ENCODE measurements around the gene ITPRIPL2.

- TF ChIP-seq CTCF (IDR thresholded peaks at IDR 0.05 in 8 of 11, conservative IDR thresholded peaks at IDR 0.05 in 3 of 11): no peak
- no peak for TF ChIP-seq POLR2AphosphoS5 (IDR thresholded peaks at IDR 0.05)
- no peak for TF ChIP-seq POLR2A (IDR thresholded peaks at IDR 0.05)
These were observed 37.5 kb downstream of the ITPRIPL2 start for GRCh38 chr16:19151310-19151709.

Data from spleen (tissue), 7 donors.